Measurements from ENCODE around the gene ACAP3.

DNA sequence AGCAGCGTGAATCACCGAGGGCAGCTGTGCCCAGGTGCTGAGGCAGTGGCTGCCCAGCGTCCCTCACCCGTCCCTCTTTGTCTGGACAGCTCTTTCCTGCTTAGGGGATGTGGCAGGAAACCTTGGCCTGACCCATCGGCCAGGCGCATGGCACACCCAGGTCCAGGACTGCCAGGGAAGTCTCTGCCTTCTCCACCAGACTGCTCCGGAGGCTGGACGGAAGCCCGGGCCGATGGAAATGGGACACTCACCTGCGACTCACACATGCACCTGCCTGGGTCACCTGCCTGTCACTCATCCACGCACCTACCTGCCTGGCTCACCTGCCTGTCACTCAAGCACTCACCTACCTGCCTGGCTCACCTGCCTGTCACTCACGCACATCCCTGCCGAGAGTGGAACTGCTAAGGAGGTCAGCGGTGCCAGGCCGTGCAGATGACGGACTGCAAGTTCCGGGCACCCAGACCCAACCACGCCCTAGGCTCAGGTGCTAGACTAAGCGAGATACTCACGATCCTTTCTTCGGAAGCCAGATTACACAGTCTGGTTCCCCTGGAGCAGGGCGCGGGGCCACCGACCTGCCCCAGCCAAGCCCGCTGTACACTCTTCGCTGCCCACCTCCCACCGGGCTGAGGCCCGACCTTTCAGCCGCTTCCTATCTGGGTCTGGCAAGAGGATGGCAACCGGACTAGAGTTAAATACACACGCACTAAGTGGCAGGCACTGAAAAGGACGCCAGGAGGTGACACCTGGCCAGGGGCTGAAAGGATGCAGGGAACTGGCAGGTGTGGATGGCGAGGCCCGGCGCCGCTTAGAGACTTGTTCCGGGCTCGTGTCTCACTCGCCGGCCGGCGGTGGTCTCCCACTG lies 35.2 kb downstream of the ACAP3 start:
- TF ChIP-seq CTCF (conservative IDR thresholded peaks at IDR 0.05; ENCODE audit: low read depth in 2 of 2) (no peak), POLR2AphosphoS5 (IDR thresholded peaks at IDR 0.05; ENCODE audit: low read depth) (no peak), EZH2 (IDR thresholded peaks at IDR 0.05; ENCODE audit: low read depth, unreplicated experiment) (no peak), ZNF114 (CRISPR knock-in tag; IDR thresholded peaks at IDR 0.05) (no peak), EZH2phosphoT487 (IDR thresholded peaks at IDR 0.05; ENCODE audit: unreplicated experiment) (no peak), CREB1 (CRISPR knock-in tag; IDR thresholded peaks at IDR 0.05; ENCODE audit: low read depth) (no peak), JUNB (IDR thresholded peaks at IDR 0.05; ENCODE audit: unreplicated experiment) (no peak)
- TF ChIP-seq, protein P1, sequence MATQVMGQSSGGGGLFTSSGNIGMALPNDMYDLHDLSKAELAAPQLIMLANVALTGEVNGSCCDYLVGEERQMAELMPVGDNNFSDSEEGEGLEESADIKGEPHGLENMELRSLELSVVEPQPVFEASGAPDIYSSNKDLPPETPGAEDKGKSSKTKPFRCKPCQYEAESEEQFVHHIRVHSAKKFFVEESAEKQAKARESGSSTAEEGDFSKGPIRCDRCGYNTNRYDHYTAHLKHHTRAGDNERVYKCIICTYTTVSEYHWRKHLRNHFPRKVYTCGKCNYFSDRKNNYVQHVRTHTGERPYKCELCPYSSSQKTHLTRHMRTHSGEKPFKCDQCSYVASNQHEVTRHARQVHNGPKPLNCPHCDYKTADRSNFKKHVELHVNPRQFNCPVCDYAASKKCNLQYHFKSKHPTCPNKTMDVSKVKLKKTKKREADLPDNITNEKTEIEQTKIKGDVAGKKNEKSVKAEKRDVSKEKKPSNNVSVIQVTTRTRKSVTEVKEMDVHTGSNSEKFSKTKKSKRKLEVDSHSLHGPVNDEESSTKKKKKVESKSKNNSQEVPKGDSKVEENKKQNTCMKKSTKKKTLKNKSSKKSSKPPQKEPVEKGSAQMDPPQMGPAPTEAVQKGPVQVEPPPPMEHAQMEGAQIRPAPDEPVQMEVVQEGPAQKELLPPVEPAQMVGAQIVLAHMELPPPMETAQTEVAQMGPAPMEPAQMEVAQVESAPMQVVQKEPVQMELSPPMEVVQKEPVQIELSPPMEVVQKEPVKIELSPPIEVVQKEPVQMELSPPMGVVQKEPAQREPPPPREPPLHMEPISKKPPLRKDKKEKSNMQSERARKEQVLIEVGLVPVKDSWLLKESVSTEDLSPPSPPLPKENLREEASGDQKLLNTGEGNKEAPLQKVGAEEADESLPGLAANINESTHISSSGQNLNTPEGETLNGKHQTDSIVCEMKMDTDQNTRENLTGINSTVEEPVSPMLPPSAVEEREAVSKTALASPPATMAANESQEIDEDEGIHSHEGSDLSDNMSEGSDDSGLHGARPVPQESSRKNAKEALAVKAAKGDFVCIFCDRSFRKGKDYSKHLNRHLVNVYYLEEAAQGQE (IDR thresholded peaks at IDR 0.05; ENCODE audit: unreplicated experiment) = no peak

All from GM23338 (cell line).